OCI-M2 (cell line): ENCODE data around the gene SSX2IP.
A peak's percentile ranks its signal among the peaks of the same experiment; 100 is the strongest.
"Not testable (repeated sequence)": the region's sequence is repeated elsewhere in the genome, so short reads cannot be mapped to it uniquely, and the experiment has no call there.

Source experiments
- DNase-seq: peaks from one replicate; lab custom pipeline; 2025; ENCODE audit not compliant: unreplicated experiment; lab: John Stamatoyannopoulos, UW

The SSX2IP gene

GRCh38 chr1:84690397-84691121 is at the start of gene SSX2IP:
Gene SSX2IP, minus strand, starts transcription at chr1:84690461. Its CDS starts 19,242 bp downstream, at chr1:84671219.
- DNase-seq = peak; percentile 53

GRCh38 chr1:84738237-84738636 is 48.0 kb upstream of the SSX2IP start:
- no peak for DNase-seq

GRCh38 chr1:84737590-84737989 is 47.3 kb upstream of the SSX2IP start:
- DNase-seq = no peak

- DNase-seq = no peak
Measured at GRCh38 chr1:84736944-84737343, 46.7 kb upstream of the SSX2IP start.

DNA sequence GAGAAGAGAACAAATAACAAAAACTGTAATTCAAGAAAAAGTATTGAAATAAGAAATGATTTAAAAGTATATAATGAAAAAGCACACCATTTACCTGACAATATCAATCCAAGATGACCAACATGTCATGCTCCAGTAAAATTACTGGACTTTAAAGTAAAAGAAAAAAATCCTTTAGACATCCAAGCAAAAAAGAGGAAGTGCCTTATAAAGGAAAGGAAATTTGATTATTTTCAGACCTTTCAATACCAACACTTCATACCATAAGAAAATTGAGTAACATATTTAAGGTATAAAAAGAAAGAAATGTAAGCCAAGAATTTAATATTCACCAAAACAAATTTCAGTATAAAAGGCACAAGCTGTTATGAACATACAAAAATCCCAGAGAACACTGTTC is 46.2 kb upstream of the SSX2IP start:
- no peak for DNase-seq

DNA sequence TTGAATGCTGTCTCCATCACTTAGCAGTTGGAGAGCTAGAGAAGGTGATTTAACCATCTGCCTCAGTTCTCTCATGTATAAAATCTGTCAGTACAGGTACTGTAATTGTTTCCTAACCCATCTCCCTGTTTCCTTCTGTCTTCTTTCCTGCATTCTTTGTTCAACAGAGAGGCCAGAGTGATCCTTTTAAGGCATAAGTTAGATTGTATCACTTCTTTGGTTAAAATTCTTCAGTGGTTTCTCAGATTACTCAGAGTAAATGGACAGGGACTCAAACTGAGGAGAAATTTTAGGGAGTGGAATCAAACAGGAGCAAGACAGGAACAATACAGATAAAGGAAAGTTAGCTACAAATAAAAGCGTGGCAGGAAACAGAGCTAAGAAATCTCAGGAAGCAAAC is 45.2 kb upstream of the SSX2IP start:
- DNase-seq = no peak

DNA sequence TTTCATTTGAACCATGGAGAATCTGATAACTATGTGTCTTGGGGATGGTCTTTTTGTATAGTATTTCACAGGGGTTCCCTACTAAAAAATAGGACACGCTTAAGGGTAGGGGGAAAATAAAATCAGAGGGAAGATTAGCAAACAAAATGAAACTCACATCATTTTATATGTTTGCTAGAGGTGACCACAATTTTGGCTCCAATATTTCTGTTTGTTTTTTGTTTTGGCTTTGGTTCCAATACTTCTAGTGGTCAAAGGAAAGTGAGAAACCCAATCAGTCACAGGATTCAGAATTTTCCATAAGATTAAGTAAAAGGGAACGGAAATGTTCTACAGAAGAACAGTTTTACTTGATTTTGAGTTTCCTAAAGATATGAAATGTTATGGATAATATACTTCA is 42.3 kb upstream of the SSX2IP start:
- no peak for DNase-seq

DNA sequence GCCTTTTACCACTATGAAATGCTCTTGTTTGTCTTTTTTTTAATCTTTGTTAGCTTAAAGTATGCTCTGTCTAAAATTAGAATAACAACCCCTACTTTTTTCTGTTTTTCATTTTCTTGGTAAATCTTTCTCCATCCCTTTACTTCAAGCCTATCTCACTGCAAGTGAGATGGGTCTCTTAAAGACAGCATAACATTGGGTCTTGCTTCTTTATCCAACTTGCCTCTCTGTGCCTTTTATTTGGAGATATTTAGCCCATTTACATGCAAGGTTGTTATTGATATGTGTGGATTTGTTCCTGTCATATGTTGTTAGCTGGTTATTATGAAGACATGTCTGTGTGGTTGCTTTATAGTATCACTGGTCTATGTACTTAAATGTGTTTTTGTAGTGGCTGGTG is 41.3 kb upstream of the SSX2IP start:
- no peak for DNase-seq

DNA sequence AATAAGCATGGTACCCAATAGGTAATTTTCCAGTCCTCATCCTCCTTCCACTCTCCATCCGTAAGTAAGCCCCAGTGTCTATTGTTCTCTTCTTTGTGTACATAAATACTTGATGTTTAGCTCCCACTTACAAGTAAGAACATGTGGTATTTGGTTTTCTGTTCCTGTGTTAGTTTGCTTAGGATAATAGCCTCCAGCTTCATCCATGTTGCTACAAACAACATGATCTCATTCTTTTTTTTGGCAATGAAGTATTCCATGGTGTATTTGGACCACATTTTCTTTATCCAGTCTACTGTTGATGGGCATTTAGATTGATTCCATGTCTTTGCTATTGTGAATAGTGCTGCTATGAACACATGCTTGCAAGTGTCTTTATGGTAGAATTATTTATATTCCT is 37.5 kb upstream of the SSX2IP start:
- DNase-seq = not testable (repeated sequence)

DNA sequence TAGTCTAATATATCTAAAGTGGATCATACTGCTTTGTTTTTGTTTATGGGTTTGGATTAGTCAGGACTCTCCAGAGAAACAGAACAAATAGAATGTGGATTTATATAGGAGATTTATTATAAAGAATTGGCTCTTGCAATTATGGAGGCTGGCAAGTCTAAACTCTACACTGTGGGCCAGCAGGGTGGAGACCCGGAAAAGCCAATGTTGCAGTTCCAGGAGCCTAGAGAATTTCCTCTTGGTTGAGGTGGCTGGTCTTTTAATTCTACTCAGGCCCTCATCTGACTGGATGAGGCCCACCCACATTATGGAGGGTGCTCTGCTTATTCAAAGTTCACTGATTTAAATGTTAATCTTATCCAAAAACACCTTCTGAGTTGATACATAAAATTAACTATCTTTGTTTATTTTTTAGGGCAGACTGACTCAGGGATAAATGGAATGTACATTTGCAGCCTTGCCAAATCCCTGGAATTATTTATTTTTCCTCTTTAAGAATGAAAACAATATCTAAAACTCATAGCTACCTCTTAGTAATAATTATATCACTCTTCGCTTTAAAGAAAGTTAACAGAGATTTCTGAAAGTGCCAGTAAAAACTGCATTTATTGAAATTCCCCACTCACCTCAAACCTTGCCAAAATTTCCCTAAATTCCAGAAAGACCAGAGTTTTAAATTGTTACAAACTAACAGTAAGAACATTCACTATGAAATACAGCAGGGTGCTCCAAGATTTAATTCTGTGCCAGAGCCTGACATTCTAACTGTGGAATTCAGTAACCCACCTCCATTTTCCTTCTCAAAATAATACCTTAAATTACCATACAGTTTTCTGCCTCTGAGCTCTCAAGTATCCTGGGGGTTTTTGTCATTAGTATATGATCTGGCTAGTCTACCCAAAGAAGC is 36.6 kb upstream of the SSX2IP start:
- DNase-seq = no peak

DNA sequence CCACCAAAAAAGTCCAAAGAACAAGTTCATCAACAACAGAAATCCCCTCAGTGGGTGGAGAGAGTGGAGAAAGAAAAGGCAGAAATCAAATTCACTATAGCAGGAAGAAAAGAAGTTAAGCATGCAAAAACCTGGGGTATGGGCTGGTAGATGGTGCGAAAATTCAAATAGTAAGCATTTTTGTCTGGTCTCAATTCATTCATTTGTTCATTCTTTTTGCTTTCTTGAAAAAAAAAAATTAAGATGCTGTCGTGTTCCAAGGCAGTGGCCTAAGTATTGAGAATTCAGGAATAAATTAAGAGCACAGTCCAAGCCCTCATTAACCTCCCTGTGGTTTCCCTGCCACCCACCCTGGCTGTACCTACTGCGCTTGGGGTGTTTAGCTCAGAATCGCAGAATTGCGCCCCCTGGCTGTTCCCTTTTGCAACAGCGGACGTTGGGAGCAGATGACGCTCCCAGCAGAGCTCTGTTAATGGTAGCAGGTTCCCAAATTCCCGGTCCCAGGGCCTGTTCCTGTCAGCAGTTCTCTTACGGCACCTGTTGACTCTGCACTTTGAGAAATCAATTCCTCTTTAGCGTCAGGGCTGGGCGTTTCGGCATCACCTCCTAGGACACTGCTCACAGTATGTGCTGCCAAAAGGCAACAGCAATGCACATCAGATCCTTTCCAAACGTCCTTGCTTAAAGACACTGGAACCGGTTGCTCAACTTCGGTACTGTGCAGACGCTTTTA is 34.0 kb upstream of the SSX2IP start:
- no peak for DNase-seq

DNA sequence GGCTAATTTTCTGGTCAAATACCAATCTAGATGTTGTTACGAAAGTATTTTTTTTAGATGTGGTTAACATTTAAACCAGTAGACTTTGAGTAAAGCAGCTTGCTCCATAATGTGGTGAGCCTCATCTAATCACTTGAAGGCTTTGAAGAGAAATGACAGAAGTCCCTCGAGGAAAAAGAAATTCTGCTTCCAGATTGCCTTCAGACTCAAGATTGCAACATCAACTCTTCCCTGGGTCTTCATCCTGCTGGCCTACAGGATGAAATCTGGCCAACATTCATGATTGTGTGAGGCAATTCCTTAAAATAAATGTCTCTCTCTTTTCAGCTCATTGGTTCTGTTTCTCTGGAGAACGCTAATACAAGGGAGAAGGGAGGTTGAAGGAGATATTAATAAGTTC is 32.5 kb upstream of the SSX2IP start:
- no peak for DNase-seq

DNA sequence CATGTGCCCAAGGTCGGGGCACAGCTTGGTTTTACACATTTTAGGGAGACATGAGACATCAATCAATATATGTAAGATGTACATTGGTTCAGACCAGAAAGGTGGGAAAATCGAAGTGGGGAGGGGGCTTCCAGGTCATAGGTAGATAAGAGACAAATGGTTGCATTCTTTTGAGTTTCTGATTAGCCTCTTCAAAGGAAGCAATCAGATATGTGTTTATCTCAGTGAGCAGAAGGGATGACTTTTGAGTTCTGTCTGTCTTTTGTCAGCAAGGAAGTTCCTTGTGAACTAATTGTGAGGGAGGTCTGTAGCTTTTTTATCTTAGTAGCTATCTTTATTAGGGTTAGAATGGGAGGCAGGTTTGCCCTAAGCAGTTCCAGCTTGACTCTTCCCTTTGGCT is 31.6 kb upstream of the SSX2IP start:
- not testable (repeated sequence) for DNase-seq

- DNase-seq = no peak
Measured at GRCh38 chr1:84721152-84721551, 30.9 kb upstream of the SSX2IP start.

GRCh38 chr1:84720221-84720780 is 30.0 kb upstream of the SSX2IP start:
- DNase-seq = no peak

DNA sequence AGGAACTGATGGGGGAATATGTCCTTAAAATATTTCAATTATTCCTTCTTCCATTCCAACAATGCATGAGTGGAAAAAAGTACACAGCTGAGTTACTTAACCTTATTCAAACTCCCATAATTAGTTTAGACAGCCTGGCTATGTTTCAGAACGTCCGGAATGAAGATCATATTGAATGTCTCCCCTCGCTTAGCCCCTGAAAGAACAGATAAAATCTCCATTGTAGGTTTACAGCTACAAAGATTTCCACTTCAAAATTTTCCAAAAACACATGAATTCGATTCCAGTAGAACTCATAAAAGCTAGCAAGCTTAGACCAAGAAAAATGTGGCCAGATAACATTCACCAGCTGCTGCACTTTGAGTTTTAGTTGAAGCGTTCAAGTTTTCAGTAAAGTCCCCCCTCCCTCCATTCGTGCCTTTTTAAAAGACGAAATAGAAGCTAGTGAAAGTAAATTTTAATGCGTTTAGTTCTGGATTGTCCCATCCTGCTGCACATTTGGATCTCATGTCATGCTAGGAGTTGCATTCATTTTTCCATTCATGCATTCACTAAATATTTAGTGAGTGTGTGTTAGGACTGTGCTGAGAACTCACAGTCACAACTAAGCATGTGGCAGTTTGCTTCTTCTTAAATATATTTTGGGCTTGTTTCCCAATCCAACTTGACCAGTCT is 29.4 kb upstream of the SSX2IP start:
- no peak for DNase-seq

DNA sequence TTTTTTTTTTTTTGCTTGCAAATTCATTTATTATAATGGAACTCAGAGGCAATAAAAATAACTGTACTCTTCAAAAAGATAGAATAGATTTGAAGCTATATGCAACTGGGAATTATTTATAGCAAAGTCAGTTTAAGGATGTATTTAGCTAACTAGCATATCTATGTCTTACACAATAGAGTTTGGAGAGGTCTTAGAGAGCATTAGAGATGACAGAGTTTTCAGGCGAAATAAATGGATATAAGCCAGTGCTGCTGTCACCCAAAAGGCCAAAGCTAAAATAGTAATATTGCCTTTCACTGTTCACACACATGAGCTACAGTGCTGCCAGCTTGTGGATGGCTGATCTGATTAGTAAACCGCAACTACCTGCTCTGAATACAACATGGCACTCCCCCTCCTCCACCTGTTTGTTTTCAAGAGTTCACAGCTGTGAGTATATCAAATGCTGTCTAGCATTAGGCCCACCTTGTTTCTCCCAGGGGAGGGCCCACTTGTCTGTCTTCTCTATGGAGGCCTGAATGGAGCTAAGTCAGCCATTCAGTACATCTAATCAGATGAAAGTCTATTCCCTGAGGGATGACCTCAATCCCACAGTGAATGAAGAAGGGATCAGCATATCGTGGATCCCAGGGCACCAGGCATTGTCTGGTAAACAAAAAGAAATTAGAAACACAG is 25.2 kb upstream of the SSX2IP start:
- no peak for DNase-seq

GRCh38 chr1:84712276-84712874 is 22.1 kb upstream of the SSX2IP start:
- no peak for DNase-seq

- DNase-seq = no peak
Measured at GRCh38 chr1:84711869-84712268, 21.6 kb upstream of the SSX2IP start.

DNA sequence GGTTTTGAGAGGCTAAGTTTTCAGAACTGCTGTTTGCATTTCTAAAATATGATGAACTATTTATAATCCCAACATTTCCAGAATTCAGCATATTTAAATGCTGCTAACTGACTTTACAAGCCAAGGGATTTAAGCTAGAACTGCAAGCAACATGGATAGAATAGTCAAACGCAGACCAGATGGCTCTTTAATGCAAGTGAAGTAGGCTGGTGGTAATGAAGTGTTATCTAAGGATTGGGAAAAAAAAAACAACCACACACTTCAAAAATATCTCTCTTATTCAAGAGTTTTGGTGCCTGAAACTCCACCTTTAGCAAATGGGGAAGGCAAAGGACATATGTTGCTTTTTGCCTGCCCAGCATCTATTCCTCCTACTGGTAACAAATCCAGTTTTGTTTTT is 20.9 kb upstream of the SSX2IP start:
- DNase-seq = no peak
